Gastroesophageal sphincter (tissue), 3 donors: ENCODE data around the gene CXCL16.

Source experiments
- POLR2A ChIP-seq, 2 donors: fragments of 450-650 bp; IDR thresholded peaks; one replicate each; pipeline ENCODE4 v1.6.1; 2017; ENCODE audit warnings: antibody characterized with exemption in 2 of 2, mild to moderate bottlenecking in 2 of 2, moderate library complexity in 1 of 2
- TF ChIP-seq, protein P1 (sequence below), 4 experiments: fragments of 200-600 bp in 2 of 4; fragments of 450-650 bp in 2 of 4; sonication (generic) in 1 of 4; IDR thresholded peaks; one replicate each; pipeline ENCODE4 v1.5.1; 2017 to 2019; ENCODE audit warnings: antibody characterized with exemption in 4 of 4, mild to moderate bottlenecking in 2 of 4, moderate library complexity in 2 of 4

DNA sequence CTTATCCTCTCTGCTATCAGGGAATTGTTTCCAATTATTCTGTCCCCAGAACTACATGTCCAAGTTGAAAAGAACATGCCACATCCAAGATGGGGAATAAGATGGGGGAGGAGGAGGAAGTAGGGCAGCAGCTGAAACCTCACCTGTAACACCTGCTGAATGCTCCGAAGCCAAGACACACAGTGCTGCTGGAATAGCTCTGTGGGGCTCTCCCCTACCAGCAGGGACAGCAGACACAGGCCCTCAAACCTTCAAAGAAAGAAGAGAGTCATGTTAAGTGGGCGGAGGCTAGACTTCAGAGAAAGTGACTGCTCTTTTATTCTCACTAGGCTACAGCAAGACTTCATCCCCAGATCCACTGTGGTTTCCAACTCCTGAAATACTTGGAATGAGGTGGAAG lies 49.0 kb downstream of the CXCL16 start:
- TF ChIP-seq, protein P1, sequence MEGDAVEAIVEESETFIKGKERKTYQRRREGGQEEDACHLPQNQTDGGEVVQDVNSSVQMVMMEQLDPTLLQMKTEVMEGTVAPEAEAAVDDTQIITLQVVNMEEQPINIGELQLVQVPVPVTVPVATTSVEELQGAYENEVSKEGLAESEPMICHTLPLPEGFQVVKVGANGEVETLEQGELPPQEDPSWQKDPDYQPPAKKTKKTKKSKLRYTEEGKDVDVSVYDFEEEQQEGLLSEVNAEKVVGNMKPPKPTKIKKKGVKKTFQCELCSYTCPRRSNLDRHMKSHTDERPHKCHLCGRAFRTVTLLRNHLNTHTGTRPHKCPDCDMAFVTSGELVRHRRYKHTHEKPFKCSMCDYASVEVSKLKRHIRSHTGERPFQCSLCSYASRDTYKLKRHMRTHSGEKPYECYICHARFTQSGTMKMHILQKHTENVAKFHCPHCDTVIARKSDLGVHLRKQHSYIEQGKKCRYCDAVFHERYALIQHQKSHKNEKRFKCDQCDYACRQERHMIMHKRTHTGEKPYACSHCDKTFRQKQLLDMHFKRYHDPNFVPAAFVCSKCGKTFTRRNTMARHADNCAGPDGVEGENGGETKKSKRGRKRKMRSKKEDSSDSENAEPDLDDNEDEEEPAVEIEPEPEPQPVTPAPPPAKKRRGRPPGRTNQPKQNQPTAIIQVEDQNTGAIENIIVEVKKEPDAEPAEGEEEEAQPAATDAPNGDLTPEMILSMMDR (IDR thresholded peaks at IDR 0.05), result no peak
- TF ChIP-seq POLR2A (IDR thresholded peaks at IDR 0.05), result no peak
